Right forelimb (tissue), 1 donor: ENCODE results near the gene RUNX3.

ENCODE experiments used
- DNase-seq: peaks from one replicate; pipeline ENCODE4 v3.0.0-alpha.2; 2018

The RUNX3 gene

DNA sequence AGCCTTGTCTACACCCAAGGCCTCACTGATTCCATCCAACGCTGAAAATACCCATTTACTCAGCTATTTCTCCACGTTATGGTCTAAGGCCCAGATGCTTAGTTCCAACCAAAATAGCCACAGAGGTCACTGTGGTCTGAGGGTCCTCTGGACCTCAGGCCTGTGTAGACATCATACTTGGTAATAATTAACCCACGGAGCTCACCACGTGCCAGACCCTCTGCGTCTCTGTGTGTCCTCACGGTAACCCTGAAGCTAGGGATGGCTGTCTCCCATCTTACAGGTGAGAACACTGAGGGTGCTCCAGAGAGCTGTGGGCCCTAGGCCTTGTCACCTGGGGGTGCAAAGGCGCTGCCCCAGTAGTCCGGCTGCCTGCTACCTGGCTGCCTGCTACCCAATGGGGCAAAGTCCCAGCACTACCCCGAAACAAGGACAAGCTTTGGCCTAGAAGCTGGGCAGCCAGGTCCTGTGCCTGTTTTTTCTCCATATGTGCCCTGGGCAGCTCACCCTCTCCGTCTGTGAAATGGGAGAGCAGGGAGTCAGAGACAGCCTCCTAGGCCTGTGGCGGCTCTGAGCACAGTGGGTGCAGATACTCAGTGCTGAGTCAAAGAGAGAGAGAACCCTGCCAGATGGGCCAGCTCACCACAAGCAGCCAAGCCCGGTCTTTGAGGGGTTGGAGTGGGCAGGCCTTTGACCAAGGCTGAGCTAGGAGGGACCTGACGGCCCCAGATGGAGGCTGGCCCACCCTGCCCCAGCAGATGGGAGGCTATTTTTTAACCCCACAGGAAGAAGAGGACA is 17.0 kb upstream of the RUNX3 start:
- DNase-seq: no peak

DNA sequence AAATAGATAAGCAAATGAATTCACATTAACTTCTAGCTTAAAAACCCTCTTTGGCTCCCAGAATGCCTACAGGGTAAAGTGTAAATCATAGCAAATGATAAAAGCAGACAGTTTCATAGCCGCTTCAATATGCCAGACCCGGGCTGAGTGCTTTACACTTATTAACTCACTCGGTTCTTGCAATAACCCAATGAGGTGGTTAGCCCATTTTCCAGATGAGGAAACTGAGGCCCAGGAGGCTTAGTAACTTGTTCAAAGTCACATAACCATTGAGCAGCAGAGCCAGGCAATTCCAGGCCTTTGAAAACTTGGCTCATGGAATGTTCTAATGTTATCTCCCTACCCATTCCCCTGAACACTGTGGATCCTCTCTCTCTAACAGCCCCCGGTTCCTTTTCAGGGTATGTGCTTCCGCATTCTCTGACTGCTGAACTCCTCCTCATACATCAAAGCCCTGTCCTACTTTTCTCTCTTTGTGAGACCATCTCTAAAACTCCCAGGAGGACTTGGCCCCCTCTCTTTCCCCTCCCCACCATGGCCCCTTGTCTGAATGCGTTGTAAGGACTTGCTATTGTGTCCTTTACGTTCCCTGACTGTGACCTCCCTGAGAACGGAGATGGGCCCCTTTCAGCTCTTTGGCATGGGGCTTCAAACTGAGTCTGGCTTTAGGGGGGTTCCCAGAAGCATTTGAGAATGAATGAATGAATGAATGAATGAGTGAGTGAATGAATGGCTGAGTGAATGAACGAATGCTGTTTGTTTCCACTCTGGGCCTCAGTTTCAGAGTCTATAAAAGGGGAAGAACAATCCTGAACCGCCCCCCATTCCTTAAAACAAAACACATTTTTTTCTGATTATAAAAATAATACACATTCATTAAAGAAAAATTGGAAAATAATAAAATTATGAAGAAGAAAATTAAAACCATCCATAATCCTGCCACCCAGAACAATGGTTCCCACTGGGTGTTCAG is 15.6 kb upstream of the RUNX3 start:
- no peak for DNase-seq

- DNase-seq: no peak
Observed at GRCh38 chr1:24944318-24944717, 14.2 kb upstream of the RUNX3 start.

DNA sequence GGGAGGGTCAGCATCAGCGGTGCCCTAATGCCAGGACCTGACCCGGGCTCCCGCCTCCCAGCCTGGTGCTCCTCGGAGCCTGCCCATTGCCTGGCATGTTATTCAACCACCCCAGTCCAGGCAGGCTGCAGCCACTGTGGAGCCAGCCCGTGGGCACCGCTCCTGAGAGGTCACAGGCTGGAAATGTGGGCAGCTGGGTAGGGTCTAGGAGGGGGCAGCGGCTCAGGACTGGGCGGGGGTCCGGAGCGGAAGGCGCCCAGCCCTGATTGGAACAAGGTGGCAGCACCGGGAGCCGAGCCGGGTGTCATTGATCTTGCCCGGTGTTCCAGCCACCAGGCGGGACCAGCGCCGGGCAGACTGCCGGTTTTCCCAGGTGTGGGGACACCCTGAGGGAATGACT is 12.7 kb upstream of the RUNX3 start:
- no peak for DNase-seq

DNA sequence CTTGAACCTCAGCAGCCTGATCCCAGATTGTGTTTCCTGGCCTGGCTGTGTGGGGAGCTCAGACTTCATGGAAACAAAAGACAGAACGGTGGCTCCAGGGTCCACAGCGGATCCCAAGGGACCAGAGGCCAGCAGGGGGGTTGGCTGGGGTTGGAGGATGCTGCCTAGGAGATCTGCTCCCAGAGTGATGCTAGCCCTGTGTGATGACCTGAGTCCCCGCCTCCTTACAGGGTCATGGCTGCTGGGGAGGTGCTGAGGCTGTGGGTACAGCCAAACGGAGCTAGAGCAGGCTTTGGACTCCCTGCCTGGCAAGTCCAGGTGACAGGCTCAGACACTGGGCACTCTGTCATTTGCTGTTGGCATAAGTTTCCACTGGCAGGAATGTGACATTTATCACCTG is 11.5 kb upstream of the RUNX3 start:
- no peak for DNase-seq

DNA sequence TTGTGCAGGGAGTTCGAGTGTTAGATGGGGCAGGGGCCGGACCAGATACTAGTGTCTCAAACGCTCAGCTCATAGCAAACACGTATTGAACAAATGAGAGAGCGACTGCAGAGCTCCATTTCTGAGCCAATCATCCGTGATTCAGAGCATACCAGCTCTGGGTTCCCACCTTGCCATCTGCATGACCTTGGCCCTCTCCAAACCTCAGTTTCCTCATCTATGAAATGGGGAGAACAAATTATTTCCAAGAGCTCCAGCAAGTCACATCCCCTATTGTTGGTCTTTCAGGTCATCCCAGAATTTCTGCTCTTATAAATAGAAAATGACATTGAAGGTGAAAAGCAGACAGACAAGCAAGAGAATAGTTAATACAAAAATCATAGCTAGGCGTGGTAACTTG is 10.2 kb upstream of the RUNX3 start:
- no peak for DNase-seq

DNA sequence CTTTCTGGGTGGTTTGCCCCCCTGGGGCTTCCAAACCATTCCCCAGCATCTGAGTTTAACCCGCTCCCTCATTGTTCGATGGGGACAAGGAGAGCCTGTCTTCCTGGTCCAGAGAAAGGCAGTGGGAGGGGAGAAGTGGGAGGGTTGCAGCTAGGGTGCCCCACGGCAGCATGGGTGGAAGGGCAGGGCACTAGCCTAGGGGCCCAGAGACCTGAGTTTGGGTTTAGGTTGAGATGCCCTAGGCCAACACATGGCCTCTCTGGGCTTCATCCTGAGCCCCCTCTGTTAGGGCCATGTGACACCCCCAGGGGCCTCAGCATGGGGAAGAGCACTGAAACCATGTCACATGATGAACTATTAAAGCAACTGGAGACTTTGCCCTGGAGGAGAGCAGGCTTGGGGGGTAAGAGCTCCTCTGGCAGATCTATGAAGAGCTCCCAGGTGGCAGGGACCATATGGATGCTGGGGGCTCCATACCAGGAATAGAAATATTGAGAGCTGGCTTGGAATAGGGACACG is 9.7 kb upstream of the RUNX3 start:
- DNase-seq: no peak

DNA sequence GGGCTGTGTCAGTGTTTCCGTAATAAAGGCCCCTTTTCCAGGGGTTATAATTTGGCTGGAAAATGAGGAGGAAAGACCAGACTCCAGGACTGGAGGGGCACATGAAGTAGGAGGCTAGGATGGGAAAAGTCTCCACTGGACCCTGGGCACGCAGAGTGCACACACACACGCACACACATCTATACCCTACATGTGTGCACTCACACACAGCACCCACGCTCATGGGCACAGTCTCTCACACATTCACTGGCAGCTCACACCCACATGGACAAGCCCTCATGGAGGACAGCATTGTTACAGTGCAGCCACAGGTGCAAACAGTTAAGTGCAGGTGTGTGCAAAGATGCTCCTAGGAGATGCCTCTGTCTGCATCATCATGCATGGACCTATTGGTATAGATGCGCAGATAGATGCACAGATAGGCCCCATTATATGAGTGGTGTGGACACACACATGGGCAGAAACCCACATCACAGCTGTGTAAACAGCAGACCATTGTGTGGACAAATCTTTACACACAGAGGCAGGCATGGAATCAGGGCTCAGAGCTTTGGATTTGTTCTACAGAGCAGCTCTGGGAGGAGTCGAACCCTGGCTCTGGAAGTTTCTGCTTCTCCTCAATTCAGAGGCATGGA is 9.1 kb upstream of the RUNX3 start:
- no peak for DNase-seq

DNA sequence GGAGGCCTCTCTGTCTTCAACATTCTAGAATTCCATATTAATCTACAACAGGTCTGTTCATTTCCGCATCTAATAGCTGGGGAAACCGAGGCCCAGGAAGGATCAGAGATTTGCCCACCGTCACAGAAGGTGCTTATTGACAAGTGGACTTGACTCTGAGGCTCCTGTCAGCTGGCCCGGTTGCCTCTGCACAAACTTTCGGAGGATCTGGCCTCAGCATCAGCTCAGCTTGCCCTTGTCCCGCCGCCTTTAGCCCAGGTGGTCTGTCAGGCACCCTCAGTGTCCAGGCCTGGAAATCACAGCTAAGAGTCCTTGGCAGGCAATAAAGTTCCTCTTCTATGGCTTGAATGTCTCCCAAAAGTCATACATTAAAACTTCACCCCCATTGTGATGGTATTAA is 8.2 kb upstream of the RUNX3 start:
- DNase-seq: no peak

- no peak for DNase-seq
Observed at GRCh38 chr1:24936684-24937083, 6.6 kb upstream of the RUNX3 start.

DNA sequence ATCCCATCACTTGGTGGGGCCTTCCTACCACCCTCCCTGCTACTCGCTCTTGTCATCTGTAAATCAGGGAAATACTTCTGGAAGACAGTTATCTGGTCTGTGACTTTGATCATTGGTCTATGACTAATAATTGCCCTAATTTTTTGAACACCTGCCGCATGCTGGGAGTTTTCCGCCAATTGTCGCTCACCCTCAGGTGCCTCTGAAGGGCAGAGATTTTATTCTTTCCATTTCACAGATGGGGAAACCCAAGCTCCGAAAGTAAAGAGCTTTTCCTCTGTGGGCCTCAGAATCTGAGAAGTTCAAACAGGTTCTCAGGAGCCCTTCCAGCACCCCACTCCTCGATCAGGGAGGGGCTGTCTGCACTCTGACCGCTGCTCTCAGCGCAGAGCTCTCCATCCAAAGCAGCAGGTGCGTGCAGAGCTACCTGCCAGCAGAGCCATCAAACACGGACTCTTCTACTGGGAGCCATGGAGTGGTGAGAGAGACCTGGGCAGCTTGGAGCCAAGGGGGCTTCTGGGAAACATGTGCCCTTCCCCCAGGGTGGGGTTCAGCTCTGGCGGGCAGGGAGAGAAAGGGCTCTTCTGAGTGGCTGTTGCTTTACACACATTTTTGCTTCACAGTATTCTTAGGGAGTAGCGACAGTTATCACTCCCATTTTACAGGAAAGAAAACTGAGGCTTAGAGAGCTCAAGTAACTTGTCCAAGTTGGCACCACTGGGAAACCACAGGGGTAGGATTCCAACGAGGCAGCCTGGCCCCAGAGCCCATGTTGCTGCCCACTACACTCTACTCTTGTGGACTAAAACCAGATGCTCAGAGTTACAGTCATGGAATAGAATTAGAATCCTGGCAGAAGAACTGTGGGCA is 5.8 kb upstream of the RUNX3 start:
- DNase-seq: no peak

DNA sequence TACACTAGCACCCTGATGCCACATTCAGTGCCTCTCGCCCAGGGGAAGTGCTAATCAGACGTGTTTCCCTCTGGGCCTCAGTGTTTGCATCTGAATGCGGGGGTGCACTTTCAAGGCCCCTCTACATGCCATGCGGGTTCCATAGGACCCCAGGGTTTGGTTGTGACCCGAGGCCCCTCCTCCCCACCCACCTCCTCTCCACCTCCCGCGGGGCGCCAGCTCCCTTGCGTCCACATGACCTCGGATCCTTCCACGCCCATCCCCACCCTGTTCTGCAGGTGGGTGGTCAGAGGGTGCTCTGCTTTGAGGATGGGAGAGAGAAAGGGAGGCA is 5.1 kb upstream of the RUNX3 start:
- DNase-seq: no peak

GRCh38 chr1:24934310-24935195 is 4.5 kb upstream of the RUNX3 start:
- DNase-seq: no peak

GRCh38 chr1:24933468-24933867 is 3.4 kb upstream of the RUNX3 start:
- DNase-seq: no peak

- DNase-seq: no peak
Observed at GRCh38 chr1:24932725-24933294, 2.7 kb upstream of the RUNX3 start.

GRCh38 chr1:24932284-24932683 is 2.2 kb upstream of the RUNX3 start:
- peak; percentile 78 for DNase-seq

DNA sequence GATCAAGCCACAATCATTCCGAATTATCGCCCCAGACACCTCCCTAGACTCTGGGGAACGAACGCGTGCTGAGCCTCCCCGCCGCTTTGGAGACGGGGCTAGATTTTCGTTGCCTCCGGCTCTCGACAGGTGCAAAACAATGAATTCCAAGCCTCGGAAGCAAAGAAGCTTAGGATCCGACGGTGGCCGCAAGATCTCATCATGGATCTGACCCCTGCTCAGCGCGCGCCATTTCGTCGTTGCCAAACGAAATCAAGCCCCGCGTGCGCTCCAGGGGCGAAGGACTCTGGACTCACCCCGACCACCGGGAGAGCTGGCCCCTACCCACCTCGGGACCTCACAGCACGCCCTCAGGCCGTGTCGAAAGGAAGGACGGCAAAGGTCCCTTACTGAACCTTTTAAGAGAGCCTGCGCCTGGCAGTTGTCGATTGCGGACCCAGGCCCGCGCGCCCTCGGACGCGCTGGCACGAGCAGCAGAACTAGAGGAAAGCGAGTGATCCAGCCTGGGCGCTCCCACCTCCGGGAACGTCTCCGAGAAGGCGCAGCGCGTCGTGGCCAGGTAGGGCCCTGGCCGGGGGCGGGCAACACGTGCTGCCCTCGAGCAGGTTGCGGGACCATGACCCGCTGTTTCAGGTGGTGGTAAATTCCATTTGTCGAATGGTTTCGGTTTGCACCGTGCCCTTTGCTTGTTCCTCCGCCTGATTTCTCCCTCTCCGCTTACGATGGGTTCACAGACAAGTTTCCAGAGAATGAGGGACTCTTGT is 1.6 kb upstream of the RUNX3 start:
- DNase-seq: no peak

DNA sequence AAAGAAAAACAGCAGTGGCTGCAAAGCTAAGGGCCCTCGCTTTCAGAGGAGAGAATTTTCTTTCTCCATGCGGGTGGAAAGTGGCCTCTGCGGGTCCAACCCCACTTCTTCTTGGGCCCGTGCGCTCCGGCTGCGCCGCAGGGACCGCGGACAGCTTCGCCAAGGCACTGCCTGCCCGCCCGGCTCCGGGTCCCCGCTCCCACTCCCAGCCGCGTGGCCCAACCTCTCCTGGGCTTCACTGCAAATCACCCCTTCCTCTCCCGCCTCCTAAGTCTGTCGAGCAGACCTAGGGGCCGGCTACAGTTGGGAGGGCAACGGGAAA is 1.0 kb upstream of the RUNX3 start:
- DNase-seq: no peak

GRCh38 chr1:24929398-24930259 is 447 bp downstream of the RUNX3 start:
- DNase-seq: peak; percentile 59
